Measurements from ENCODE around the gene PLXNA2. TPM values are rescaled to one million over a fixed set of nuclear protein-coding genes. Genes with fewer than 3 reads are reported as not detected.

The PLXNA2 gene
- total and polyA plus RNA-seq, 5 donors from 2014 or later, result 0.02 to 0.62 (median 0.16) TPM; not detected in 2

DNA sequence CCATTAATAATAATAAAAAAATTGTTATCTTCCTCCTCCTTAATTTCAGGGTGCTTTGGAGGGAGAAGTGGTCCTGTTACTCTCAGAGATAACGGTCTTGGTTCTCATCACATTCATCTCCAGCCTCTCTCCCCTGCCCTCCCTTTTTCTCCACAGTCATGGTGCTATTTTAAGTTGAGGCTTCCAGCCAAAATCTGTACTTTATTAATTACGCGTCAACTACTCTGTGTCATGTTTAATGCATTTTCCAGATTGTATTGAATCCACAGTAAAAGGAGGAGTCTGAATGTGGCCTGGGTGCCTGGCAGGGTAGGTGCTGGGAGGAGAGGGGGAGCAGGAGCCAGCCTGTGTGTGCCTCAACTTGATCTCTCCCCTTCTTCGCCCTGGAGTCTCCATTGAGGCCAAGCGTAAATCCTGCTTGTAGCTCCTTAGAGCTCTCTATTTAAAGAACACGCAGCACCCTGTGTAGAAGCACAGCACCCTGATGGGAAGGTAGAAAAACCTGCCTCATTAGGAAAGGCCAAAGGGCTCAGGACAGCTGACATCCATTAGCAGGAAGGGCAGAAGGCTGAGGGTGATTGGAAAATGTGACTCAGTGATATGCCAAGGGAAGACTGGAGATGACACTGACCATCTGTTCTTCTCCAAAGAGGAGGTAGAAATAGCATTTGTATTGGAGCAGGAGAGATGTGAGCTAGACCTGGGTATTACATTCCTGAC is 82.4 kb downstream of the PLXNA2 start:
- Mint-ChIP-seq H3K4me1 (no peaks in the 10 kb centered on the region), H3K27me3 (peaks cover 13% of the 10 kb centered on the region), H3K36me3 (no peaks in the 10 kb centered on the region), H3K9me3 (no peaks in the 10 kb centered on the region), H3K4me3 (no peak overlapping the region), H3K27ac (no peak overlapping the region)
- no peak overlapping the region for H3K4me3 ChIP-seq (ENCODE audit: low read depth, low read length)
- H3K4me1 ChIP-seq (ENCODE audit: control insufficient read depth, insufficient read depth, low read length, poor library complexity, severe bottlenecking), result no peaks in the 10 kb centered on the region
- H3K27ac ChIP-seq (ENCODE audit: insufficient read depth, low read length, poor library complexity, severe bottlenecking), result no peak overlapping the region
- ATAC-seq (ENCODE audit: low read depth in 2 of 2) (no peak), DNase-seq (no peak)
- no peaks in the 10 kb centered on the region for H3K36me3 ChIP-seq (ENCODE audit: control insufficient read depth, insufficient read depth, low read length)
- H3K27me3 ChIP-seq (ENCODE audit: control insufficient read depth, insufficient read depth, low read length), result peaks cover 3% of the 10 kb centered on the region
- H3K9me3 ChIP-seq (ENCODE audit: control insufficient read depth in 2 of 2, low read length in 2 of 2), result no peaks in the 10 kb centered on the region

DNA sequence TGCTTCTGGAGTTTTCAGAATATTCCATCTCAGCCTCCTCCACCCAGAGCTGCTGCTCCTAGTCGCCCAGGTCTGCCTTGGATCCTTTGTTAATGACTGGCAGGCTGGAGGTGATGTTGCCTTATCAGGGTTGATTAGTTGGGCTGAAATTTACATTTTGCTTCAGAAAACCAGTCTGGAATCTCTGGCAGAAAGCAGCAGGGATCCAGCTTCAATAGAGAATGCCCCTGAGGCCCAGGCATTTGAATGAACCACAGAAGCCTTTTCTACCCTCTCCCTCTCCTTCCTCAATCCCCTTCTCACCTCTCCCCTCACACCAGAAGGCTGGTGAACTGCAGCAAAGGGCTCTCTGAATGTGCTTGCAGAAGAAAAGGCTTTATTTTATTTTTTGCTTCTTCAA is 83.2 kb downstream of the PLXNA2 start:
- Mint-ChIP-seq H3K36me3 (no peaks in the 10 kb centered on the region), H3K9me3 (no peaks in the 10 kb centered on the region), H3K27me3 (peaks cover 13% of the 10 kb centered on the region), H3K27ac (no peak overlapping the region), H3K4me1 (no peaks in the 10 kb centered on the region), H3K4me3 (peak overlapping the region in 1 of 4 donors; percentile 43)
- H3K9me3 ChIP-seq (ENCODE audit: control insufficient read depth in 2 of 2, low read length in 2 of 2), result no peaks in the 10 kb centered on the region
- no peaks in the 10 kb centered on the region for H3K4me1 ChIP-seq (ENCODE audit: control insufficient read depth, insufficient read depth, low read length, poor library complexity, severe bottlenecking)
- no peaks in the 10 kb centered on the region for H3K36me3 ChIP-seq (ENCODE audit: control insufficient read depth, insufficient read depth, low read length)
- H3K4me3 ChIP-seq (ENCODE audit: low read depth, low read length), result no peak overlapping the region
- no peak overlapping the region for H3K27ac ChIP-seq (ENCODE audit: insufficient read depth, low read length, poor library complexity, severe bottlenecking)
- no peak for DNase-seq
- ATAC-seq (ENCODE audit: low read depth in 2 of 2), result no peak
- H3K27me3 ChIP-seq (ENCODE audit: control insufficient read depth, insufficient read depth, low read length), result peaks cover 2% of the 10 kb centered on the region

DNA sequence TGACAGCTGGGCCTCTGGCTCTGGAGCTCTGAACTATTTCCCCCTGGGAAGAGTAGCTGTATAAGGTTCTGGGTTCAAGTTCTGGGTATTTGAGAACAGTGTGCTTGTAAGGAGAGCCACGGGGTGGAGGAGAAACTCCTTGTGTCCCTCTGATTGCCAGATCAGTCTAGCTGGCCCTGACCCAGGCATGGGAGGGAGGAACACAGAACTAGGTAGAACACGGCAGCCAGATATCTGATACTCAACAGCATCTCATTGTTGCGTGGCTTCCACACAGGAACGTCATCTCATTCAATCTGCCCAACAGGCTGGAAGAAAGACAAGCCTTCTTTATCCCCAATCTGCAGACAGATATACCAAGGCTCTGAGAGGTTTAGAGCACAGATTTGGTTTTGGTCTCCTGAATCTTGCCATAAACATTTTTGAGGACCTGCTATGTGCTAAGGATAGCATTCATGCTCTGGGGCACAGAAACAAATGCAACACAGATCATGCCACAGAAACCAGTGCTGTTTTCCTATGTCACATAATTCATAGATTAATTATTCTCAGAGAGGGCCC is 83.8 kb downstream of the PLXNA2 start:
- Mint-ChIP-seq H3K4me3 (no peak overlapping the region), H3K27me3 (peaks cover 9% of the 10 kb centered on the region), H3K4me1 (no peaks in the 10 kb centered on the region), H3K27ac (no peak overlapping the region), H3K36me3 (no peaks in the 10 kb centered on the region), H3K9me3 (no peaks in the 10 kb centered on the region)
- ATAC-seq (ENCODE audit: low read depth in 2 of 2) (no peak), DNase-seq (no peak)
- Histone ChIP-seq H3K27ac (ENCODE audit: insufficient read depth, low read length, poor library complexity, severe bottlenecking) (no peak overlapping the region), H3K27me3 (ENCODE audit: control insufficient read depth, insufficient read depth, low read length) (peaks cover 2% of the 10 kb centered on the region), H3K4me1 (ENCODE audit: control insufficient read depth, insufficient read depth, low read length, poor library complexity, severe bottlenecking) (no peaks in the 10 kb centered on the region), H3K9me3 (ENCODE audit: control insufficient read depth in 2 of 2, low read length in 2 of 2) (no peaks in the 10 kb centered on the region), H3K36me3 (ENCODE audit: control insufficient read depth, insufficient read depth, low read length) (no peaks in the 10 kb centered on the region), H3K4me3 (ENCODE audit: low read depth, low read length) (no peak overlapping the region)

DNA sequence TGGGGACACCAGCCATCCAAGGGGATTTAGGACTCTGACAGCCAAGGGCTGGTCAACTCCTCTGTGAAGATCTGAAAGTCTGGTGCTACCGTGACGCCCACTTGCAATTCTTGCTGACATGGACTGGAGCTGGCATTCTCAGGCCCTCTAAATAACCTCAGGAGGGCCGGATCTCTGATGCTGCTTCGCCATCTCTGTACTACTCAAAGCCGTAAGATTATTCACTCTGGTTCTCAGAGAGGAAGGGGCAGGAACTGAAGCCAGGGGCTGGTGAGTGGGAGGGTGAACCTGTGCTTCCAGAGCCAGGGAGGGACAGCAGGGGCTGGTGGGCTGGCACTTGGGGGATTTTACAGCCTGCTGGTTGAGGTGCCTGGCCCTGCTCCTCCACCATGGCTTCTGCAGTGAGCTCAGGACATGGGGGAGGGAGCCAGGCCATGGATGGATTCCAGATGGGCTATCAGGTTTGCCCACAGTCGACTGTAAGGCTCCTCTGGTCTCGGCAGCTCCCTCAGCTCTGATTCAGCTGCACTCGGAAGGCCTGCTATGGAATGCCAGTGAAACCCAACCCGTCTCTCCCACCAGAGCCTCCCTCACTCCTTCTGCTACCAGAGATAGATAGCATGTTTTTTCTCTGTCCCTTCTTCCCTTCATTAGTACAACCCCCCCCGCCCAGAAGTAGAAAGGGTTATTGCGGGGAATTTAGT is 84.5 kb downstream of the PLXNA2 start:
- Histone ChIP-seq H3K36me3 (ENCODE audit: control insufficient read depth, insufficient read depth, low read length) (no peaks in the 10 kb centered on the region), H3K27me3 (ENCODE audit: control insufficient read depth, insufficient read depth, low read length) (peaks cover 2% of the 10 kb centered on the region), H3K9me3 (ENCODE audit: control insufficient read depth in 2 of 2, low read length in 2 of 2) (no peaks in the 10 kb centered on the region), H3K4me3 (ENCODE audit: low read depth, low read length) (no peak overlapping the region), H3K27ac (ENCODE audit: insufficient read depth, low read length, poor library complexity, severe bottlenecking) (no peak overlapping the region), H3K4me1 (ENCODE audit: control insufficient read depth, insufficient read depth, low read length, poor library complexity, severe bottlenecking) (no peaks in the 10 kb centered on the region)
- no peak for ATAC-seq (ENCODE audit: low read depth in 2 of 2)
- no peaks in the 10 kb centered on the region for H3K9me3 Mint-ChIP-seq
- no peak overlapping the region for H3K4me3 Mint-ChIP-seq
- H3K4me1 Mint-ChIP-seq, result no peaks in the 10 kb centered on the region
- no peaks in the 10 kb centered on the region for H3K36me3 Mint-ChIP-seq
- no peak overlapping the region for H3K27ac Mint-ChIP-seq
- DNase-seq, result no peak
- peaks cover 6% of the 10 kb centered on the region for H3K27me3 Mint-ChIP-seq

DNA sequence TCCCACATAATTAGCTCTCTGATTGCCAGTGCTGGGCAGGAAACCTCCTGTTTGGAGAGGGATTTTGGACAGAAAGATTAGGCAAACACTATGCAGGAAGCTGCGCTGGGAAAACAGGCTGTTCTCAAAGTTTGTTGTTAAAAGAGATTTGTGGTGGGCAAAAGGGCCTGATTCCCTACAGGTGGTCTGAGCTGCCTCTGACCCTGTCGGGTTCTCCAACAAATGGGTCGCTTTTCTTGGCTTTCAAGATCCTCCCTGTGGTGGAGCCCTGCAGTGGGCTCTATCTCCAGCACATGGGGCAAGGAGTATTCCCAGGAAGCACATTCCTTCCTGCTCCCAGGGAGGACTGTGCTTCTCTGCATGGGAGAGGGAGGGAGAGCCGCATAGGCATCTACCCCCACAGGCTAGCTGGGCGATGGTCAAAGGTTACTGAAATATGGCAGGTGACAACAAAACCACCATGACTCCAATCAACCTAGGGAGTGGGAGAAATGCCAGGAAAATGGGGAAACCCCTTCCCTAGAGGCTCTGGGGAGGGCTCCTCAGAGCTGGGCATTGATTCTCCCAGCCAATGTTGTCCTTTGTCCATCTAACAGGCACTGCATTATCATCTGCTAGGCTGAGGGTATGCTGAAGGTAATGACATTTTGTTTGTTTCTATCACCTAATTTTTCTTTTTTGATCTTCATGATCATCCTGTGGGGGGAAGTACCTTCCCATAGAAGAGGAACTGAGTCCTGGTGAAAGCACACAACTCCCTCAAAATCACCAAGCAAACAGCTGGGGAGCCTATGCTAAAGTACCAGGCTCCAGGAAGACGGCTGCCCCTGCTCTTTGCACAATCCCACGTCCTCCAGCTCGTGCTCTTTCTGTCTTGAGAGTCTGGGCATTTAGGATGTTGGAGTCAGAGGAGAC is 85.3 kb downstream of the PLXNA2 start:
- DNase-seq, result no peak
- Mint-ChIP-seq H3K36me3 (no peaks in the 10 kb centered on the region), H3K9me3 (no peaks in the 10 kb centered on the region)

DNA sequence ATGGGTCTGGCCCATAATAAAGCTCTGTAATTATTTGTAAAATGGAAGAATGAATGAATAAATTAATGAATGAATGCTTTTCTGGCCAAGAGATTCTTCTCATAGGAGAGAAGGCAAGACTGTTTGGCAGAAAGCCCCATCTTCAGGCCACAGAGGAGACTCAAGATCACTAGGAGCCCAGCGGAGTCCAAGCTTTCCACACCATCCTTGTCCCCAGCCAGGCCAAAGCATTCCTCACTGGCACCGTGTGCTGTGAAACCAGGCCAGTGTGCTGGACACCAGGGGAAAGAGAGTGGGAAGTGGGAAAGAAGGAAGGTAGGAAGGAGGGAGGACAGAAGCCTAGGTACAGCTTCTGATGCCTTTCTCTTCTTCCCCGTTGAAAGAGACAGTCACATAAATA is 86.4 kb downstream of the PLXNA2 start:
- no peaks in the 10 kb centered on the region for H3K4me1 Mint-ChIP-seq
- no peaks in the 10 kb centered on the region for H3K36me3 Mint-ChIP-seq
- H3K27ac Mint-ChIP-seq, result no peak overlapping the region
- ATAC-seq (ENCODE audit: low read depth in 2 of 2), result no peak
- H3K27me3 ChIP-seq (ENCODE audit: control insufficient read depth, insufficient read depth, low read length), result peaks cover 2% of the 10 kb centered on the region
- no peak for DNase-seq
- H3K4me3 ChIP-seq (ENCODE audit: low read depth, low read length), result no peak overlapping the region
- no peaks in the 10 kb centered on the region for H3K4me1 ChIP-seq (ENCODE audit: control insufficient read depth, insufficient read depth, low read length, poor library complexity, severe bottlenecking)
- H3K4me3 Mint-ChIP-seq, result no peak overlapping the region
- no peak overlapping the region for H3K27ac ChIP-seq (ENCODE audit: insufficient read depth, low read length, poor library complexity, severe bottlenecking)
- no peaks in the 10 kb centered on the region for H3K9me3 Mint-ChIP-seq
- peaks cover 6% of the 10 kb centered on the region for H3K27me3 Mint-ChIP-seq
- no peaks in the 10 kb centered on the region for H3K9me3 ChIP-seq (ENCODE audit: control insufficient read depth in 2 of 2, low read length in 2 of 2)
- H3K36me3 ChIP-seq (ENCODE audit: control insufficient read depth, insufficient read depth, low read length), result no peaks in the 10 kb centered on the region

More for the DNA sequence above, 85.3 kb downstream of the PLXNA2 start:
- no peak overlapping the region for H3K27ac ChIP-seq (ENCODE audit: insufficient read depth, low read length, poor library complexity, severe bottlenecking)
- H3K9me3 ChIP-seq (ENCODE audit: control insufficient read depth in 2 of 2, low read length in 2 of 2), result no peaks in the 10 kb centered on the region
- peaks cover 2% of the 10 kb centered on the region for H3K27me3 ChIP-seq (ENCODE audit: control insufficient read depth, insufficient read depth, low read length)
- no peak overlapping the region for H3K27ac Mint-ChIP-seq
- peaks cover 6% of the 10 kb centered on the region for H3K27me3 Mint-ChIP-seq
- H3K4me3 ChIP-seq (ENCODE audit: low read depth, low read length), result no peak overlapping the region
- H3K4me1 Mint-ChIP-seq, result no peaks in the 10 kb centered on the region
- H3K36me3 ChIP-seq (ENCODE audit: control insufficient read depth, insufficient read depth, low read length), result no peaks in the 10 kb centered on the region
- no peak overlapping the region for H3K4me3 Mint-ChIP-seq
- ATAC-seq (ENCODE audit: low read depth in 2 of 2), result no peak
- no peaks in the 10 kb centered on the region for H3K4me1 ChIP-seq (ENCODE audit: control insufficient read depth, insufficient read depth, low read length, poor library complexity, severe bottlenecking)

DNA sequence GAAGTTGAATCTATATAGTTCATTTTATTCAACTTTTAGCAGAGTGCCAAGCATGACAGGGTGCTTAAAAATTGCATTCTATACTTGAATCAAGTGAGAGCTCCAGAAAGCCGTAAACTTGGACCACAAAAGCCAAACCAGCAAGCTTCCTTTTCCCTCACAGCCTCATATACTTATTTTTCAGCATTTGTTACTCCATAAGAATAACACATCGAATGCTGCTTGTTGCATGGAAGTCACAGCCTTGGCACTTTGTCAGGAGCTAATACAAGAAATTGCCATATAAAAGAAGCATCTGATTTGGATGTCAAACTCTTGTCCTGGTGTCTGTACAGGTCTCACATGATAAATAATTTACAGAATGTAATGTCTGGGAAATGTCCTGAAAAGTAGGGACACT is 87.4 kb downstream of the PLXNA2 start:
- Mint-ChIP-seq H3K9me3 (no peaks in the 10 kb centered on the region), H3K4me3 (no peak overlapping the region), H3K27ac (no peak overlapping the region), H3K4me1 (no peaks in the 10 kb centered on the region), H3K27me3 (peaks cover 6% of the 10 kb centered on the region), H3K36me3 (no peaks in the 10 kb centered on the region)
- DNase-seq, result no peak
- H3K9me3 ChIP-seq (ENCODE audit: control insufficient read depth in 2 of 2, low read length in 2 of 2), result no peaks in the 10 kb centered on the region
- H3K4me3 ChIP-seq (ENCODE audit: low read depth, low read length), result no peak overlapping the region
- H3K4me1 ChIP-seq (ENCODE audit: control insufficient read depth, insufficient read depth, low read length, poor library complexity, severe bottlenecking), result no peaks in the 10 kb centered on the region
- no peak for ATAC-seq (ENCODE audit: low read depth in 2 of 2)
- no peak overlapping the region for H3K27ac ChIP-seq (ENCODE audit: insufficient read depth, low read length, poor library complexity, severe bottlenecking)
- no peaks in the 10 kb centered on the region for H3K36me3 ChIP-seq (ENCODE audit: control insufficient read depth, insufficient read depth, low read length)
- H3K27me3 ChIP-seq (ENCODE audit: control insufficient read depth, insufficient read depth, low read length), result no peaks in the 10 kb centered on the region

All from CD4-positive, CD25-positive, alpha-beta regulatory T cell (primary cell).